Activated naive CD4-positive, alpha-beta T cell treated with anti-CD3 and anti-CD28 coated beads, Interleukin-2, amount 50 U/mL, for 24 hours (primary cell): Measurements from ENCODE around the gene DBN1.

Experiments
- H3K27ac Mint-ChIP-seq: one replicate; pipeline ENCODE4 v1.8.0; 2021; ENCODE audit warnings: mild to moderate bottlenecking, mixed read lengths
- H3K27me3 Mint-ChIP-seq: one replicate; pipeline ENCODE4 v1.8.0; 2021; ENCODE audit warnings: mixed read lengths
- H3K36me3 Mint-ChIP-seq: one replicate; pipeline ENCODE4 v1.8.0; 2021; ENCODE audit warnings: mixed read lengths
- H3K4me1 Mint-ChIP-seq: one replicate; pipeline ENCODE4 v1.8.0; 2021; ENCODE audit warnings: mixed read lengths
- H3K4me3 Mint-ChIP-seq: one replicate; pipeline ENCODE4 v1.8.0; 2021; ENCODE audit warnings: mild to moderate bottlenecking, mixed read lengths
- H3K9me3 Mint-ChIP-seq: one replicate; pipeline ENCODE4 v1.8.0; 2021; ENCODE audit warnings: mixed read lengths

DBN1 gene

DNA sequence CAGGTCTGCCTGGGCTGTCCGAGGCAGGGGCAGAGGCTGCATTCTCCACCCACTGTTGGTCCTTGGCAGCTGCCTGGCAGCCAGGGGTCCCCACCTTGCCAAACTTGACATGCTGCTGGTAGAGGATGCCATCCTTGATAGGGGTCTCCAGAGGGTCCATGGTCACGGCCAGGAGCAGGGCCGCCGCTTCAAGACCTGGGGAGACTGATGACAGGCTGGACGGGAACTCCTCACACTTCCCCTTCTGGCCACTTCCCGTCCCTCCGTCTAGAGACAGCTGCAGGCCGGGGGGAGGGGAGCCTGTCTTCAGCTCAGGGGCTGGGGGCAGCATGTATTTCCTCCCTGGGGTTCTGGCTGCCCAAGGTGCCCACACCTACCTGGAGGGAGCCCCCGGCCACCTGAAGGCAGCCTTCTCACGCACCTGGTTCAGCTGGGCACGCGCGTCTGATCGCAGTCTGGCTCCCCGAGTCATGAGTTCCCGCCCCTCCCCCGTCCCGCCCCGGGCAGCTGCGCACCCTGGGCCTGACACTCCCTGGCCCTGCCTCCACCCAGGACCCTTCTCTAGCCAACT is 36.0 kb upstream of the DBN1 start, which contains the start of gene DOK3:
Gene DOK3, minus strand, starts transcription at position 446 of the 571 bp plus-strand sequence. Its CDS starts 286 bp downstream, at position 160.
- H3K4me3 Mint-ChIP-seq: no peak within 1 kb of the TSS
- no peak within 1 kb of the TSS for H3K27ac Mint-ChIP-seq

DNA sequence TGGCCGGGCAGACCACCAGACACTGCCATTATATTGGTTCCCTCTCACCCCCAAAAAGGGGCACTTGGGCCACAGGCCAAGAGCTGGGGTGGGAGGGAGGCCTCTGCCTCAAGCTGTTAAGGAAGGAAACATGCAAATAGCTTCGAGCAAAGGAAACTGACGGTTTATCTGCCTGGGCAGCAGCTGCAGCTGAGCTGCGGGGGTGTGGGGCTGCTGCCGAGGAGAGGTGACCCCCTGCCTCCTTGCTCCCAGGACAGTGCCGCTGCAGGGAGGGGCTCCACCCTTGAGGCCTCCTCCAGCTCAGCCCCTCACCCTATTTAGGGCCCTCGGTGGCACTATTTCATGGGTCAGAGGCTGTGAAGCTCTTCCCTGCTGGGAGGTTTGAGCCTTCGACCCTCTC is 35.4 kb upstream of the DBN1 start:
- Mint-ChIP-seq H3K27ac (no peak overlapping the region), H3K4me1 (peaks cover 3% of the 10 kb centered on the region), H3K9me3 (no peaks in the 10 kb centered on the region), H3K27me3 (no peaks in the 10 kb centered on the region), H3K36me3 (peaks cover 12% of the 10 kb centered on the region), H3K4me3 (no peak overlapping the region)

More for the DNA sequence above, 36.0 kb upstream of the DBN1 start, which contains the start of gene DOK3:
- Mint-ChIP-seq H3K4me1 (peaks cover 3% of the 10 kb centered on the region), H3K9me3 (no peaks in the 10 kb centered on the region), H3K36me3 (peaks cover 13% of the 10 kb centered on the region), H3K27me3 (no peaks in the 10 kb centered on the region)

DNA sequence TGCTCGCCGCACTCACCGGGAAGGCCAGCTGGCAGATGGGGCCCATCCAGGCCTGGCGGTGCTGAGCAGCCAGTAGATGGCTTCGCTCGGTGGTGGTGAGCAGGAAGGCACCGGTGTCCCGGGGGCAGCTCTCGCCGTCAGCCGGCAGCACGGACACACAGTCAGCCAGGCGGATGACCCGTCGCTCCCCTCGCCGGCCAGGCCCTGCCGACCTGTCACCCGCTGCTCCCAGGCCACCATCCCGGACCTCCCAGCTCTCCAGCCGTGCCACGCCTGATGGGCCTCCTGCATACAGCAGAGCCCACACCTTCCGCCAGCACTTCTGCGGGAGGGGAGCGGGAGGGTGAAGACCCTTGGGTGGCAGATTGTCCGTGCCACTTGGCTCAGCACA is 34.8 kb upstream of the DBN1 start:
- peaks cover 3% of the 10 kb centered on the region for H3K4me1 Mint-ChIP-seq
- H3K27ac Mint-ChIP-seq: no peak overlapping the region
- H3K27me3 Mint-ChIP-seq: no peaks in the 10 kb centered on the region
- H3K9me3 Mint-ChIP-seq: no peaks in the 10 kb centered on the region
- H3K36me3 Mint-ChIP-seq: peaks cover 11% of the 10 kb centered on the region
- no peak overlapping the region for H3K4me3 Mint-ChIP-seq

DNA sequence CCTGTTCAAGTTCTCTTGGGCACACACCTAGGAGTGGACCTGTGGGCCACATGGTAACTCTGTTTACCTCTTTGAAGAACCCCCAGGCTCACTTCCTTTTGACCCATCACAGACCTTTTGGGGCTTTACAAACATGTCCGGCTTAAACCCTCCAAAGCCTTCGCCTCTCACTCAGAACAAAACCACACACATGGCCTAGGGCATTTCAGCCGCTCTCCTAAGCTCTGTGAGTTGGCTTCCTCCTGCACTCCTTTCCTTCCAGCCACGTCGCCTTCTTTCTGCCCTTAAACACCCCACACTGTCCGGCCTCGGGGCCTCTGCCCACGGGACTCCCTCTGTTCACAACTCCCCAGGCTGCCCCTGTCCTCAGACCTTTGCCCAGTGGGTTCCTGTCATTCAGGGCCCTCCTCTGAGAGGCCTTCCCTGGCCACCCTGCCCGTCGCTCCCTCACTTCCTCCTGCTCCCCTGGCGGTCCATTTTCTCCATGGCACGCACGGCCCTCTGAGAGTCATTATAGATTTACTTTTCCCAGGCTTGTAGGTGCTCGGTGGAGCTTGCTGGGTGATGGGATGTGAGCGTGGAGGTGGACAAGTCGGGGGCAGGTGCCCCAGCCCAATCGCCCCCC is 34.3 kb upstream of the DBN1 start:
- Mint-ChIP-seq H3K36me3 (peaks cover 8% of the 10 kb centered on the region), H3K9me3 (no peaks in the 10 kb centered on the region), H3K4me1 (peaks cover 3% of the 10 kb centered on the region), H3K27me3 (no peaks in the 10 kb centered on the region), H3K27ac (peak overlapping the region; percentile 70), H3K4me3 (no peak overlapping the region)

DNA sequence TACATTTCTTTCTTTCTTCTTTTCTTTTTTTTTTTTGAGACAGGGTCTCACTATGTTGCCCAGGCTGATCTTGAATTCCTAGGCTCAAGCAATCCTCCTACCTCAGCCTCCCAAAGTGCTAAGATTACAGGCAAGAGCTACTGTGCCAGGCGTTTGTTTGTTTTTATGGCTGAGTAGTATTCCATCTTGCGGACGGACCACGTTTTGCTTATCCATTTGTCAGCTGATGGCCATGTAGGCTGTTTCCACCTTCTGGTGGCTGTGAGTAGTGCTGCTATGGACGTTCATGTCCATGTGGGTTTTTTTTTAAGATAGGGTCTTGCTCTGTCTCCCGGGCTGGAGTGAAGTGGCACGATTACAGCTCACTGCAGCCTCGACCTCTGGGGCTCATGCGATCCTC is 33.7 kb upstream of the DBN1 start:
- Mint-ChIP-seq H3K4me3 (no peak overlapping the region), H3K27me3 (no peaks in the 10 kb centered on the region), H3K4me1 (peaks cover 3% of the 10 kb centered on the region), H3K9me3 (no peaks in the 10 kb centered on the region), H3K27ac (peak overlapping the region; percentile 70), H3K36me3 (peaks cover 8% of the 10 kb centered on the region)

DNA sequence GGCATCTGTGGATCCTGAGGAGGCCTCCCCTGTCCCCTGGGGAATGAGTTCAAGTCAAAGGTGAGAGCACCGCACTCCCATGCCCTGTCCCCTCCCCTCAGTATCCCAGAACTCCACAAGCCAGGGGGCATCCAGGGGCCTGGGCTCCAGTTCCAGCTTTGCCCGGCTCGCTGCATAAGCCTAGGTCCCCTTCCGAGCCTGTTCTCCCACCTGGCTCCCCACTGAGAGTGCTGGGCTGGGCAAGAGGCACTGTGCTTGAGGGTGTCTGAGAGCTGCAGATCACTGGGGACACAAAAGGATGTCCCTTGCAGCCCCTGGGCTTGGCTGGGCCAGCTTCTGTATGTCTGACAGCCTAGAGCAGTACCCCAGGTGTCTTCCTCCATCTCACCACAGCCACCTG is 31.6 kb upstream of the DBN1 start:
- H3K27ac Mint-ChIP-seq: no peak overlapping the region
- peaks cover 7% of the 10 kb centered on the region for H3K4me1 Mint-ChIP-seq
- H3K27me3 Mint-ChIP-seq: no peaks in the 10 kb centered on the region
- H3K4me3 Mint-ChIP-seq: no peak overlapping the region
- no peaks in the 10 kb centered on the region for H3K36me3 Mint-ChIP-seq
- no peaks in the 10 kb centered on the region for H3K9me3 Mint-ChIP-seq

DNA sequence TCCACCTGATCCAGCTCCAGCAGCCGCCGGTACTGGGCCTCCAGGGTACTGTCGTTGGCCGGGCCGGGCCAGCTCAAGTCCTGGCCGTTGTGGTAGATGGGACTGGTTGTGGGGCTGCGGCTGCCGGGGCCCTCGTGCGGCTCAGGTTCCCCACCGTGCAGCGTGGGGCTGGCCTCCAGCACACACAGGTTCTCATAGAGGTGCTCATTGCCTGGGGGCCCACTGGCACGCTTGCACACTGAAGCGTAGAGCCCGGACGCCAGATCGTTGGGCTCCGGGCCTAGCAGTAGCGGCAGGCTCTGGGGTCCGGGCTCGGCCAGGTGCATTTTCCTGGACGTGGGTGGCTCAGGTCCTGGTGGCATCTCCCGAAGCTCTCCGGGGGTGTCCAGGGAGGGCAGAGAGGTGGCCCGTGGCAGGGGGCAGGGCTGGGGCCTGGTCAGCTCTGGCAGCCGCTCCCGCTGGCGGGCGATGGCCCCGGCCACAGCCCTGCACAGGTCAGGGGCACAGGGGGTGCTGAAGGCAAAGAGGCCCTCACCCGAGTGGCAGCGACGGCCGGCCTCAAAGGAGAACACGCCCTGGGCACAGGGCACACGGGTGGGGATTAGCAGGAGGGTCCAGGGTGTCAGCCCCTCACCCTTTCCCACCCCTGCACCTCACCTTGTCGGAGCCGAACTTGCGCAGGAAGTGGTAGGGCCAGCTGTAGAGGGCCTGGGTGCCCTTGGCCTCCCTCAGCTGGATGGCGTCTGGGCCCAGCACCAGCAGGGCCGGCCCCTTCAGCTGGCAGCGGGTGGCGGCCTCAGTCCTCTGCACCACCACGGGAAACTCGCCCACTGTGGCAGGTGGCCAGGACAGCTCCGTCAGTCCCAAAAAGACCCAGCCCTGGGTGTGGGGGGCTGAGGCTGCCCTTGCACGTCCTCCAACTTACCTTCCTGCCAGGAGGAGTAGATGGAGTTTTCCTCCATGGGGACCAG is 30.9 kb upstream of the DBN1 start:
- no peak overlapping the region for H3K27ac Mint-ChIP-seq
- no peak overlapping the region for H3K4me3 Mint-ChIP-seq
- no peaks in the 10 kb centered on the region for H3K36me3 Mint-ChIP-seq
- H3K27me3 Mint-ChIP-seq: no peaks in the 10 kb centered on the region
- H3K9me3 Mint-ChIP-seq: no peaks in the 10 kb centered on the region
- peaks cover 3% of the 10 kb centered on the region for H3K4me1 Mint-ChIP-seq

DNA sequence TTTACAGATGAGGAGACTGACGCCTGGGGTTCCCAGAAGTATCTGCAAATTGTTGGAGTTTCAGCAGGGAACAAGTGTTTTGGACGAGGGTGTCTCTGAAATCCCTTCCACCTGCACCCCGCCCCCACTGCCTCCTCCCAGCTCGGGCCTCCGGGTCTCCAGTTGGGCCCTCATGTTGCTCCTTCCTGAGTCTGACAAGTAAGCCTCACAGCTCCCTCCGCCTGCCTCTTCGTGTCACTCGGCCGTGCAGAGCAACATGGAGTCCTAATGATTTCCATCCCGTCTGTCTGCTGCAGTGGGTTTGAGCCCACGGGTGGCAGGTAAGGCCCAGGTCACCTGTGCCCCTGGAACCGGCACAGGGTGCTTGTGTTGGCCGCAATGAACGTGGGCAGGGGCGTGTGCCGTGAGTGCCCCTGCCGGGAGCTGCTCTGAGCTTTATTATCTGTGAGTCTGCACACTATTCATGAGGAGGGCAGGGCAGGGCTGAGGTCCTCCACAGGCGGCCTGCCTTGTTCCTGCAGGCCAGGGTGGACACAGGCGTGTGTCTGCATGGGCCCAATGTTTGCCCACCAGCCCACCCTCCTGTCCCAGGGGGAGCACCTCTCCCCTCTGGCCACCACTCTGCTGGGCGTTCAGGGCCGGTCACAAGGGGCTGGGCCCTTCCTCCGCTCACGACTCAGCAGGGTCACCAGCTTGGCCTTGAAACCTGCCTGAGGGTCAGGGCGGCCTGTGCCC is 30.1 kb upstream of the DBN1 start:
- H3K9me3 Mint-ChIP-seq: no peaks in the 10 kb centered on the region
- H3K4me3 Mint-ChIP-seq: no peak overlapping the region

DNA sequence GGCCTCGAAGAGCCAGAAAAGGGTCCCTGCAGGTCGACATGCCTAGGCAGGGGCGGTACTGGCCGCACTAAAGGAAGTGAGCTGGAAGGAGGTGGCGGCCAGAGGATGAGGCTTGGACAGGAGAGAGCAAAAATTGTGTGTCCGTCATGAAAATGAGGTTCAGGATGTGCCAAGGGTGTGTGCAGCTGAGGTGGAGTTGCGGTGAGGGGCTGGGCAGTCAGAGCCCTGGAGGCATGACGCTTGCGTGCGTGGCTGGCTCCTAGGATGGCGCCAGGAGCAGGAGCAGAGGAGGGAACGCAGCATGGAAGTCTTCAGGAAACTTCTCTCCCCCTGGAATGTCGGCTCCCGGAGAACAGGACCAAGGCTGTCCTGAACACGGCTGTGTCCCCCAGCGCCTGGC is 29.5 kb upstream of the DBN1 start:
- Mint-ChIP-seq H3K4me3 (no peak overlapping the region), H3K9me3 (no peaks in the 10 kb centered on the region), H3K27ac (no peak overlapping the region), H3K36me3 (no peaks in the 10 kb centered on the region), H3K27me3 (no peaks in the 10 kb centered on the region), H3K4me1 (peaks cover 12% of the 10 kb centered on the region)

More for the DNA sequence above, 30.1 kb upstream of the DBN1 start:
- Mint-ChIP-seq H3K4me1 (peaks cover 8% of the 10 kb centered on the region), H3K27ac (no peak overlapping the region), H3K27me3 (no peaks in the 10 kb centered on the region), H3K36me3 (no peaks in the 10 kb centered on the region)

DNA sequence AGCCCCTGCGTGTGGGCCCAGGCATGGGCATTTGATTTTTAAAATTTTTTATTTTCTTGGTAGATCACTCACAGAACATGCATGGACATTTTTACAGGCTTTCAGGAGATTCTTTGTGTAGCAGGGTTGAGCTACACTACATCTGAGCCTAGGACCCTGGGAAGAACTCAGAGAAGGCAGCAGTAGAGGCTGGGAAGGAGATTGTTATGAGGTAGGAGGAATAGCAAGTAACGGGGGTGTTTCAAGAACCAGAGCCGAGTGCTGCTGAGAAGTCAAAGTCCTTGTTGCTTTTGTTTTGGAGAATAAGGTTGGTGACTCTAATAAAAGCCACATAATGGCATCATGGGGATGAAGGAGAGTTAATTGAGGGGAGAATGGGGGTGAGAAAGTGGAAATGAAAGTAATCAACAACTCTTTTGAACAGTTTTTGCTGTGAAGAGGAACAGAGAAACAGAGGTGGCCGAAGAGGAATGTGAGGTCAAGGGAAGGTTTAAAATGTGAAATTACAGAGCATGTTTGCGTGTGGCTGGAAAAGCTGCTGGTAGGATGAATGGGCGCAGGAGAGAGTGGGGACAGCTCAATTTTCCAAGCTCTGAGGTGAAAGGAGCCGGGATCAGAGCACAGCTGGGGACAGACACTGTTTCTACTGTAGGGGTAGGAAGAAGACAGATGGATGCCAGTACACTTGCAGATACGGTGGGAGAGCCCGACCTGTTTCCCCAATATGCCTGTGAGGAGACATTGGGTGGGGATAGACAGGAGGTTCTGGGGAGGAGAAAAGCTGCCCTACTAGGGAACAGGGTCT is 28.6 kb upstream of the DBN1 start:
- no peaks in the 10 kb centered on the region for H3K27me3 Mint-ChIP-seq
- no peaks in the 10 kb centered on the region for H3K36me3 Mint-ChIP-seq
- H3K4me3 Mint-ChIP-seq: no peak overlapping the region

DNA sequence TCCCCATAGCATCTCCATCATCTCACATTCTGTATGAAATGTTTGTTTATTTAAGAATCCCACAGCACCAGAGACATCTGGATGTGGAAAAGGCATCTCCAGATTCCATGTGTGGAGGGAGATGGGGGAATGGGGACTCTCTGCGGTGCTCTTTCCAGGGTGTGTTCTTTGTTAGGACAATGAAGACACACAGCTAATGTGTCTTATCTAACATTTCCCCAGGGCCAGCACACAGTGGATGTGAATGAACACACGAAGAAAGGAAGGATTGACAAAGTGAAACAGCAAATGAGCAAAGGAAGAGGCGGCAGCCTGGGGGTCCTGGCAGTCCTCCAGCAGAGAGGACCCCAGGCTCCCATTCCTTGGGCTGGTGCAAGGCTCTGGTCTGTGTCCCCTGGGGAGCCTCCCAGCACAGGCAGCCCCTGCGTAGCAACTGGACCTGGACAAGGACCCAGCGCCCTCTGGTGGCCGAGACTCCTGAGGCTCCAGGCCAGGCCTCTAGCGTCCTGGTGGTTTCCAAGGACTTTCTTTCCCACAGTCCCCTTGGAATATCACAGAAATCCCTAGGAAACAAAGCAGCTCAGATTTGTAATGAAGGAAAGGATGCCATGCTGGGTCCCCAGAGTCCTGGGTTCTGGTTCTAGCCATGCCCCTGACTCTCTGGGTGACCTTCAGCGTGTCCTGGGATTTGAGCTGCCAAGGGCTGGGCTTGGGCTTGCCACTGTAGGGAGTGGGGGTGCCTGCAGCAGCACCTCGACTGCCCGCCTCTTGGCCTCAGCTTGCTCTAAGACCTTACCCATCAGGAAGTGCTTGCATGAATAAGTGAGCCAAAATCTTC is 27.5 kb upstream of the DBN1 start:
- H3K4me1 Mint-ChIP-seq: peaks cover 15% of the 10 kb centered on the region
- no peak overlapping the region for H3K4me3 Mint-ChIP-seq
- H3K27ac Mint-ChIP-seq: peak overlapping the region; percentile 19
- H3K9me3 Mint-ChIP-seq: no peaks in the 10 kb centered on the region
- no peaks in the 10 kb centered on the region for H3K27me3 Mint-ChIP-seq
- no peaks in the 10 kb centered on the region for H3K36me3 Mint-ChIP-seq

More for the DNA sequence above, 28.6 kb upstream of the DBN1 start:
- H3K9me3 Mint-ChIP-seq: no peaks in the 10 kb centered on the region
- no peak overlapping the region for H3K27ac Mint-ChIP-seq
- peaks cover 12% of the 10 kb centered on the region for H3K4me1 Mint-ChIP-seq

DNA sequence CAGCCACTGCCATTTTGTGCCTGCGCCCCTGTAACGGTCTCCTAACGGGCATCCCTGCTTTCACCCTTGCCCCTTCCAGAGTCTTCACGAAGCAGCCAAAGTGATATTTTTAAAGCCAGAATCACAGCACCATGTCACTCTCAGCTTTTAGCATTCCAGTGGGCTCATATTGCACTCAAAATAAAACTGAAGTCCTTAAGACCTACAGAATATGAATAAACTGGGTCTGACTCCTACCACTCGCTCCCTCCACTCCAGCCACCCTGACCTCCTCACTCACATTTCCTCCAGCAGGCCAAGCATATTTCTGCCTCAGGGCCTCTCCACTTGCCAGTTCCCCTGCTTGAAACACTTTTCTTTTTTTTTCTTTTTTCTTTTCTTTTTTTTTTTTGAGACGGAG is 26.4 kb upstream of the DBN1 start:
- H3K36me3 Mint-ChIP-seq: no peaks in the 10 kb centered on the region
- H3K4me3 Mint-ChIP-seq: no peak overlapping the region
- H3K27ac Mint-ChIP-seq: no peak overlapping the region
- H3K27me3 Mint-ChIP-seq: no peaks in the 10 kb centered on the region
- H3K9me3 Mint-ChIP-seq: no peaks in the 10 kb centered on the region
- H3K4me1 Mint-ChIP-seq: peaks cover 15% of the 10 kb centered on the region

DNA sequence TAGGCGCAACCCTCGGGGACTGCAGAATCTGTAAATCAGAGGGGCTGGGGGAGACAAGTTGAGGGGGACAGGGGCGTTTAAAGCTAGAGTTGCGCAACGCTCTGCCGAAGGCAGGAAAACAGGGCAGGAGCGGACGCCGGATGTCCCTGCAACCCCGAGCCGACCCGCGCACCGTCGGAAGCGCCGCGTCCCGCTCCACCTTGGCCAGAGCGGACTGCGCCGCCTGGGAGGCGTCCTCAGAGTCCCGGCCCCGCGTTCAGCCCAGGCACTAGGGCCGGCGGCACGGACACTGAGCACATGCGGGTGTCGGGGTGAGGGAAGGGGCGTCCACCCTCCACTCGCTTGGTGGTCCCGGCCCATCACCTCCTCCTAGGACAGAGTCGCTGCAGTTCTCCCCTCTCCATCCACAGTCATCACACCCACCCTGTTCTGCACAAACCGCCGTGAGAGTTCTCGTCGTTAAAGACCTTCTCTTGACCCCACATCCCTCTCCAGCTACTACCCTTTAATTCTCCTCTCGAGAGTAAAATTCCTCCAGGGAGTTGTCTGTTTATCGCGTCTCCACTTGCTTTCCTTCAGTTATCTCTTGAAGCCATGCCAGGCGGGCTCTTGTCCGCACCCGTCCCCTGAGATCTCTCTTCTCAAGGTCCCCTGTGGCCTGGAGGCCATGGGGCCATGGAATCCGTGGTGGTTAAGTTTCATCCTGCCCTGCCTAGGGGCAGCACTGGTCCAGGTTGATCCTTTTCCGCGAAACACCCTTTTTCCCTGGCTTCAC is 24.8 kb upstream of the DBN1 start:
- no peaks in the 10 kb centered on the region for H3K9me3 Mint-ChIP-seq

More for the DNA sequence above, 24.8 kb upstream of the DBN1 start:
- H3K4me3 Mint-ChIP-seq: peak overlapping the region; percentile 85
- H3K27me3 Mint-ChIP-seq: no peaks in the 10 kb centered on the region
- H3K27ac Mint-ChIP-seq: peak overlapping the region; percentile 35
- peaks cover 19% of the 10 kb centered on the region for H3K4me1 Mint-ChIP-seq
- no peaks in the 10 kb centered on the region for H3K36me3 Mint-ChIP-seq
